HG03135 (cell line): Measurements from ENCODE around the gene KRT81.
"Not testable (repeated sequence)": the region's sequence is repeated elsewhere in the genome, so short reads cannot be mapped to it uniquely, and the experiment has no call there.

Source experiments
- ATAC-seq: cut with Tn5 transposase; IDR thresholded peaks from one replicate; pipeline ENCODE4 v1.9.1; 2021; ENCODE audit warnings: mild to moderate bottlenecking, moderate library complexity; ENCODE audit not compliant: unreplicated experiment

KRT81 gene

GRCh38 chr12:52300796-52301691 lies 9.7 kb upstream of the KRT81 start:
- ATAC-seq, result no peak

GRCh38 chr12:52298677-52299190 lies 7.4 kb upstream of the KRT81 start:
- ATAC-seq, result no peak

- ATAC-seq, result no peak
Observed at GRCh38 chr12:52296572-52297215, 5.4 kb upstream of the KRT81 start.

GRCh38 chr12:52295663-52296062 lies 4.3 kb upstream of the KRT81 start:
- ATAC-seq, result no peak

- ATAC-seq, result no peak
Observed at GRCh38 chr12:52294803-52295202, 3.5 kb upstream of the KRT81 start.

GRCh38 chr12:52293926-52294325 lies 2.6 kb upstream of the KRT81 start:
- ATAC-seq, result no peak

GRCh38 chr12:52290483-52291134 lies 725 bp downstream of the KRT81 start:
- ATAC-seq, result not testable (repeated sequence)

GRCh38 chr12:52287816-52288805 lies 3.2 kb downstream of the KRT81 start:
- peak; percentile 86 for ATAC-seq

GRCh38 chr12:52286857-52287785 lies 4.2 kb downstream of the KRT81 start:
- ATAC-seq, result not testable (repeated sequence)

GRCh38 chr12:52285851-52286530 lies 5.3 kb downstream of the KRT81 start:
- ATAC-seq, result no peak

- ATAC-seq, result no peak
Observed at GRCh38 chr12:52285172-52285745, 6.1 kb downstream of the KRT81 start.

GRCh38 chr12:52284562-52285171 lies 6.7 kb downstream of the KRT81 start:
- no peak for ATAC-seq

- no peak for ATAC-seq
Observed at GRCh38 chr12:52280796-52281560, 10.4 kb downstream of the KRT81 start.

- ATAC-seq, result no peak
Observed at GRCh38 chr12:52280319-52280795, 11.0 kb downstream of the KRT81 start.

- ATAC-seq, result no peak
Observed at GRCh38 chr12:52279422-52280318, 11.7 kb downstream of the KRT81 start.
